Daoy (cell line): Measurements from ENCODE around the gene RNF126. TPM values are rescaled to one million over a fixed set of nuclear protein-coding genes. Genes with fewer than 3 reads are reported as not detected.

Experiments used
- total RNA-seq: library from RNA; depleted of rRNA; stranded (reverse); fragments of >200 nt; shearing (Covaris generic); gene quantifications from 2 replicates; pipeline ENCODE4 v1.2.3, GENCODE V29; 2014; rRNA removed

The RNF126 gene
- total RNA-seq, 1 experiment from 2014 or later = 62.7 TPM

Other genes with a start within 250 kb of the RNF126 start
- gene SHC2, start 202.2 kb downstream of the RNF126 start, total RNA-seq = 0.11 TPM in 1 of 2 replicates, not detected in the other
- gene MADCAM1, start 166.7 kb downstream of the RNF126 start, total RNA-seq = not detected in 2 replicates
- gene TPGS1, start 155.7 kb downstream of the RNF126 start, total RNA-seq = 54.9 and 58.9 TPM in 2 replicates
- gene CDC34, start 131.5 kb downstream of the RNF126 start, total RNA-seq = 105 and 108 TPM in 2 replicates
- 4.2 and 5.5 TPM in 2 replicates for gene GZMM, start 119.2 kb downstream of the RNF126 start, total RNA-seq
- gene BSG, start 90.6 kb downstream of the RNF126 start, total RNA-seq = 501 and 514 TPM in 2 replicates
- gene HCN2, start 73.3 kb downstream of the RNF126 start, total RNA-seq = 0.09 and 0.97 TPM in 2 replicates
- 92.3 and 96.8 TPM in 2 replicates for gene POLRMT, start 29.7 kb downstream of the RNF126 start, total RNA-seq
- gene FGF22, start 23.3 kb downstream of the RNF126 start, total RNA-seq = not detected in 2 replicates
- 104 and 119 TPM in 2 replicates for gene FSTL3, start 13.2 kb upstream of the RNF126 start, total RNA-seq
- gene PRSS57, start 32.2 kb upstream of the RNF126 start, total RNA-seq = not detected in 2 replicates
- 1.1 and 7.7 TPM in 2 replicates for gene PALM, start 45.7 kb upstream of the RNF126 start, total RNA-seq
- gene MISP, start 87.9 kb upstream of the RNF126 start, total RNA-seq = 1.5 and 2.0 TPM in 2 replicates
- 205 and 246 TPM in 2 replicates for gene PTBP1, start 134.2 kb upstream of the RNF126 start, total RNA-seq
- 0.11 and 1.2 TPM in 2 replicates for gene PLPPR3, start 158.7 kb upstream of the RNF126 start, total RNA-seq
- gene AZU1, start 164.6 kb upstream of the RNF126 start, total RNA-seq = not detected in 2 replicates
- not detected in 2 replicates for gene PRTN3, start 177.8 kb upstream of the RNF126 start, total RNA-seq
- not detected in 2 replicates for gene ELANE, start 189.1 kb upstream of the RNF126 start, total RNA-seq
- 5.7 and 18.2 TPM in 2 replicates for gene CFD, start 196.4 kb upstream of the RNF126 start, total RNA-seq
- 20.4 and 25.9 TPM in 2 replicates for gene MED16, start 230.0 kb upstream of the RNF126 start, total RNA-seq
- gene RNU6-9, start 230.3 kb upstream of the RNF126 start, total RNA-seq = not detected in 2 replicates